GM21786 (cell line): ENCODE results near the gene CYP2S1.
"Not testable (repeated sequence)": the region's sequence is repeated elsewhere in the genome, so short reads cannot be mapped to it uniquely, and the experiment has no call there.

Experiments
- ATAC-seq: cut with Tn5 transposase; IDR thresholded peaks from one replicate; pipeline ENCODE4 v1.9.1; 2021; ENCODE audit not compliant: unreplicated experiment

Gene CYP2S1

DNA sequence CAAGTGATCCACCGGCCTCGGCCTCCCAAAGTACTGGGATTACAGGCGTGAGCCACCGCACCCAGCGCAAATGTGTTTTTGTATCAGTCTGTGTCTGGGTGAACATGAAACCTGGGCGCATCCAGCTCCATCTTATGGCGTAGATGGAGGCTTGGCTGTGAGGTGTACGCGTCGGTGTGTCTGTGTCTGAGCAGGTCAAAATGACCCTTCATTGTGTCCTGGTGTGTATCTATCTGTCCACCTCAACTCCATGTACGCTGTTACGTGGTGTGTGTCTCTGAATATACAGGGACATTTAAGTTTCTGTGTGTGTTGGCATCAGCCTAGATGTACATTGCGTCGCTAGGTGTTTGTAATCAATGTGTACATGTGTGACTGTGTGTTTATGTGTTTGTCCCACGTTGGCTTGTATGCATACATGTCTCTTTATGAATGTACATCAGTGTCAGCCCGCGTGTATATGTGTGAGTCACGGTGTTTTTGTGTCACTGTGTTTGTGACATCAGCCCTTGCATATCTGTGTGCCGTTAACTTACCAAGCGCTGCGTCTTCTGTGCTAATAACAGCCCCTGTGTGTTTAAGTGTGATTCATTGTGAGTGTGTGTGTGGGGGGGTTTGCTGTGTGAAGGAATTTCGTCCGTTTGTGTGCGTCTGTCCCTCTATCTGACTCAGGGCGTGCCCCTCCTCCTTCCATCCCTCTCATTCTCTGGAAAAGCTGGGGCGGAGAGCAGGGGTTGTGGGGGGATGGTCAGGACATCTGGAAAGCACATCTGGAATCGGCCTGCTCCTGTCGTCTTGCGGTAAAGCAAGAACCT lies 32.4 kb downstream of the CYP2S1 start:
- no peak for ATAC-seq

GRCh38 chr19:41226053-41226873 lies 33.2 kb downstream of the CYP2S1 start:
- no peak for ATAC-seq

- no peak for ATAC-seq
These were observed 33.9 kb downstream of the CYP2S1 start for GRCh38 chr19:41226874-41227390.

DNA sequence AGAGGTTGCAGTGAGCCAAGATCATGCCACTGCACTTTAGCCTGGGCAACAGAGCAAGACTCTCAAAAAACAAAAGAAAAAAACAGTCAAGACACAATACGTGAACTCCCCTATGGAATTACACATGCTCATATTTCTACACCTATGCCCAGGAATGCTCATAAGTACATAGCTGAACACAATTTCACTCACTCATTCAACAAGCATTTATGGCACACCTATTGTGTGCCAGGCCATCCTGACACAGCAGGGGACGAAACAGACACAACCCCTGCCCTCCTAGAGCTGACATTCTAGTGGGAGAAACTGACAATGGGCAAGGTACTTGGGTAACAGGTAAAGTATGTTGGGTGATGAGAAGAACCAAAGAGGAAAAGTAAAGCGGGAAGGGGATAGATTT lies 35.5 kb downstream of the CYP2S1 start:
- ATAC-seq: no peak

GRCh38 chr19:41229338-41229737 lies 36.3 kb downstream of the CYP2S1 start:
- not testable (repeated sequence) for ATAC-seq

- no peak for ATAC-seq
These were observed 37.2 kb downstream of the CYP2S1 start for GRCh38 chr19:41230067-41230857.

- no peak for ATAC-seq
These were observed 39.7 kb downstream of the CYP2S1 start for GRCh38 chr19:41232686-41233085.

GRCh38 chr19:41233748-41234240 lies 40.8 kb downstream of the CYP2S1 start:
- no peak for ATAC-seq

DNA sequence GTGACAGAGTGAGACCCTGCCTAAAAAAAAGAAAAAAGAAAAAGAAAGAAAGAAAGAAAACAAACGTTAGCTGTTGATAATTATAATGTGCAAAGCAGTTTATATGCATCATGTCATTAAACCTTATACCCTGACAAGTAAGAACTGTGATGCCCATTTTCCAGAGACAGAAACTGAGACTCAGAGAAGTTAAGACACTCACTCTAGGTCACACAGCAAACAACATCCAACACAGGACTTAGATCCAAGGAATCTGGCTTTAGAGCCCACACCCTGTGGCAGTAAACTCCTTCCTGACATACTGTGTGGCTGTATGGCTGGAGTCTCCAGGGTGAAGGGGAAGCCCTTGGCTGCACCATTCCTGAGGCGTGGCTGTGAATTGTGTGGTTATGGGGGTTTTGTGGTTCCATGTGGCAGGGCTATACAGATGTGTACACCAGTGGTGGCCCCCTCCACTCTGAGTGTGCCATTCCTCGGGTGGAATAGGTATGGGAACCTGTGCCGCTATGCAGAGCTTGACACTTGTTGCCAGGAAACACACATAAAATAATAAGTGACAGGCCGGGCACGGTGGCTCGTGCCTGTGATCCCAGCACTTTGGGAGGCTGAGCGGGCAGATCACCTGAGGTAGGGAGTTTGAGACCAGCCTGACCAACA lies 41.6 kb downstream of the CYP2S1 start:
- no peak for ATAC-seq

DNA sequence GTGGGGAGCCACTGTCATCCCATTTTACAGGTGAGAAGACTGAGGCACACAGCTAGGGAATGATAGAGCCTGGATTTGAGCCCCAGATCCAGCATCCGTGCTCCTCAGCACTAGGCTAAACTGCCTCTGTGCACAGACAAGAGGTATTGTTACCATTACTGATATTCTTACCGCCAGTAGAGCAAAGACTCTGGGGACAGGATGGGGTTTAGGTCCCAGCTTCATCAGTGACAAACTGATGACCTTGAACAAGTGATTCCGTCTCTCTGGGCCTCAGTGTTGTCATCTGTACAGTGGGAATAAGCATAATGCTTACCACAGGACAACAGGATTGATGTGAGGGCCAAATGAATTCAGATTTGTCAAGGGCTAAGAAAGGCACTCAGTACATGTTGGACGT lies 42.5 kb downstream of the CYP2S1 start:
- ATAC-seq: no peak

GRCh38 chr19:41238244-41238643 lies 45.2 kb downstream of the CYP2S1 start:
- no peak for ATAC-seq

DNA sequence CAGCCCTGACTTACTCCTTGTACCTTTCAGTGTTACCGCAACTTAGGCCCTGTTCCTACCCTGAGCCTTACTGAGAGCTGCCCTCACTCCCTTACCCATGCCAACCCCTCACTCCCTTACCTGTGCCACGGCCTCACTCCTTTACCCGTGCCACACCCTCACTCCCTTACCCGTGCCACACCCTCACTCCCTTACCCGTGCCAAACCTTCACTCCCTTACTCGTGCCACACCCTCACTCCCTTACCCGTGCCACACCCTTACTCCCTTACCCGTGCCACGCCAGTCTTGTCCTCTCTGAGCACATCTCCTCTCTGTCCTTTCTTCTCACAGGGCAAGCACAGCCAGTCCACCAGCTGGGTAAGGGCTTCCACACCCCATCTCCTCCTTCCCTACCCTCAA lies 46.3 kb downstream of the CYP2S1 start:
- no peak for ATAC-seq

DNA sequence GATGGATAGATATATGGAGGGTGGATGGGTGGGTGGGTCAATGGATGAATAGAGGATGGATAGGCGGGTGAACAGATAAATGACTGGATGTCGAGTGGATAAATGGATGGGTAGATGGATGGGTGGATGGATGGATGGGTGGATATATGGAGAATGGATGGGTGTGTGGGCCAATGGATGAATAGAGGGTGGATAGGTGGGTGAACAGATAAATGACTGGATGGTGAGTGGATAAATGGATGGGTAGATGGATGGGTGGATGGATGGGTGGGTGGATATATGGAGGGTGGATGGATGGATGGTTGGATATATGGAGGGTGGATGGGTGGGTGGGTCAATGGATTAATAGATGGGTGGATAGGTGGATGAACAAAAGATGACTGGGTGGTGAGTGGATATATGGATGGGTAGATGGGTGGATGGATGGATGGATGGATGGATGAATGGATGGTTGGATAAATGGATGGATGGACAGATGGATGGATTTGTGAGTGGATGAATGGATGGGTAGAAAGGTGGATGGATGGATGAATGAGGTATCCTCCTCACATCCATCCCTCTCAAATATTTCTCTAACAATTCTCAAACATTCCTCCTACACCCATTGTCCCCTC lies 47.0 kb downstream of the CYP2S1 start:
- no peak for ATAC-seq

DNA sequence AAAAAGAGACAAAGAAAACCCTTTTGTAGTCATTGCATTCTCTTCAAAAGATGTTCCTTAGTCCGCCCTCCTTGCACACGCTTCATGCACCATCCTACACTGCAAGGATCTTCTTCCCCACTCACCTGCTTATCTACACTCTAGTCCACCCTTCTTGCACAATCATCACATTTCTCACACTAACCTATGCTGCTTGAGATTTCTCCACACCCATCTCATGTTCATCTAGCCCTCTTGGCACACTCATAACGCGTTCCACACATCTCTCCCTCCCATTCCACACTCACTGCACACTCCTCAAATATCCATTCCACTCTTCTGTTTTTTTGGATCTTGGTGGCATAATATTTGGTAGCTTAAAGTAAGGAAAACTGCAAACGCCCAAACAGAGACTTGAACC lies 48.8 kb downstream of the CYP2S1 start:
- ATAC-seq: no peak

- no peak for ATAC-seq
These were observed 51.1 kb downstream of the CYP2S1 start for GRCh38 chr19:41244117-41244516.

DNA sequence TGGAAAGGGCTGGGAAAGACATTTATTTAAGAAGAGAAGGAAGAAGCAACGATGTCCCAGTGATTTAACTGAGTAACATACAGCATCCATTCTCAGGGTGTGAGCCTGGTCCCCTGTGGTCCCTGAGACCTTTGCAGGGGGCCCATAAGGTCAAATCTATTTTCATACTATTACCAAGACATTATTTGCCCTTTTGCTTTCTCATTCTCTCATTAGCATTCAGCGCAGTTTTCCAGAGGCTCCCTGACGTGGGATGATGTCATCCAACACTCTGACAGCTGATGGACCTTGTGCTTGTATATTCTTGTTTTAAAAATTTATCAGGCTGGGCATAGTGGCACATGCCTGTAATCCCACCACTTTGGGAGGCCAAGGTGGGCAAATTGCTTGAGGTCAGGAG lies 52.8 kb downstream of the CYP2S1 start:
- no peak for ATAC-seq

- no peak for ATAC-seq
These were observed 55.9 kb downstream of the CYP2S1 start for GRCh38 chr19:41248895-41249294.

GRCh38 chr19:41249707-41250423 lies 56.8 kb downstream of the CYP2S1 start:
- no peak for ATAC-seq

- ATAC-seq: no peak
These were observed 60.6 kb downstream of the CYP2S1 start for GRCh38 chr19:41253660-41254059.
